ENCODE results near the gene KDELR3. TPM values are rescaled to one million over a fixed set of nuclear protein-coding genes. Genes with fewer than 3 reads are reported as not detected.

Gene KDELR3
- polyA plus RNA-seq, 1 of the 3 experiments (the other 2 are of a cell fraction) = 17.1 TPM

DNA sequence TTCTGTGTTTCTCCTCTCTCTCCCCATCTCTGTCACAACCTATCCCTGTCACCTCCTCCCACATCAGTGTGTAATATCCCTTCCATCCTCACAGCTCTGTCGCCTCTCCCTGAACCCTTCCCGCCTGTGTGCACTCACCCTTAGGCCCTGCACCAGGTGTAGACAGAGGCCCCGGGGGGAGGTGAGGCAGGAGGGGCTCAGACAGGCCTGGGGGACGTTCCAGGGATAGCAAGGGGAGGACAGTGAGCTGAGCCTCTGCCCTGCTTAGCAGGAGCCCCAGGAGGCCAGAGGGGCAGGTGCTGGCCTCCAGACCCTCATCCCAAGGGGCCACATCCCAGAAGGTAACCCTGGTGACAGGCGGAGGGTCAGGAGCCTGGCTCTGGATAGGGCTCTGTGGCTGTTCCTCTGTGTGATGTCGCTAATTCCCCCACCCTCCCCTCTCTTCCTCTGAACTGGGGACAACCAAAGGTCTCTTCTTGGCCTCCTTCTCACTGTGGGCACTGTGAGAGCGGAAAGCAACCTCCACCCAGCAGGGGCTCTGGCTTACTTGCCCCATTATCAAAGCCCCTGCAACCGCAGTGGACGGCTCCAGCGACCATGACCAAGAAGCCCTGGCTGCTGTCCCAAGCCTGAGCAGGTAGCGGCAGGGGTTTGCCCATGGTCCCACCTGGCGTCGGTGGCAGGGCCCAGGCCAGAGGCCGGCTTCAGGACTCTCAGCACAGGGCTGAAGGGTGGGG is 48.6 kb upstream of the KDELR3 start:
- H4K20me1 ChIP-seq (ENCODE audit: insufficient read depth) = no peaks in the 10 kb centered on the region
- no peaks in the 10 kb centered on the region for H3K4me1 ChIP-seq (ENCODE audit: control insufficient read depth in 1 of 2, insufficient read depth in 2 of 2, low read depth in 1 of 2, low read length in 1 of 2)
- no peaks in the 10 kb centered on the region for H3K27me3 ChIP-seq (ENCODE audit: insufficient read depth)
- H3K36me3 ChIP-seq (replicated peaks in 1 of 2; ENCODE audit: control insufficient read depth in 1 of 2, insufficient read depth in 2 of 2, low read length in 1 of 2) = no peaks in the 10 kb centered on the region
- H3K4me3 ChIP-seq (ENCODE audit: low read depth in 2 of 2, low read length in 1 of 2) = no peak overlapping the region
- H3K9me2 ChIP-seq = no peaks in the 10 kb centered on the region
- no peaks in the 10 kb centered on the region for H3K9me3 ChIP-seq
- WGBS (ENCODE audit: low lambda C conversion rate) = 65% methylated on average over 3 of the region's 14 CpGs
- DNase-seq = no peak
- no peak for TF ChIP-seq JUND (IDR thresholded peaks at IDR 0.05)
- TF ChIP-seq, protein P1, sequence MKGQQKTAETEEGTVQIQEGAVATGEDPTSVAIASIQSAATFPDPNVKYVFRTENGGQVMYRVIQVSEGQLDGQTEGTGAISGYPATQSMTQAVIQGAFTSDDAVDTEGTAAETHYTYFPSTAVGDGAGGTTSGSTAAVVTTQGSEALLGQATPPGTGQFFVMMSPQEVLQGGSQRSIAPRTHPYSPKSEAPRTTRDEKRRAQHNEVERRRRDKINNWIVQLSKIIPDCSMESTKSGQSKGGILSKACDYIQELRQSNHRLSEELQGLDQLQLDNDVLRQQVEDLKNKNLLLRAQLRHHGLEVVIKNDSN (IDR thresholded peaks at IDR 0.05; ENCODE audit: borderline replicate concordance, low read depth) = no peak
- TF ChIP-seq FOSL2 (IDR thresholded peaks at IDR 0.05; ENCODE audit: borderline replicate concordance, low read depth) = no peak
- TF ChIP-seq RXRA (IDR thresholded peaks at IDR 0.05; ENCODE audit: borderline replicate concordance, low read depth) = no peak
- TF ChIP-seq TCF12 (IDR thresholded peaks at IDR 0.05) = no peak
- TF ChIP-seq, protein P2, sequence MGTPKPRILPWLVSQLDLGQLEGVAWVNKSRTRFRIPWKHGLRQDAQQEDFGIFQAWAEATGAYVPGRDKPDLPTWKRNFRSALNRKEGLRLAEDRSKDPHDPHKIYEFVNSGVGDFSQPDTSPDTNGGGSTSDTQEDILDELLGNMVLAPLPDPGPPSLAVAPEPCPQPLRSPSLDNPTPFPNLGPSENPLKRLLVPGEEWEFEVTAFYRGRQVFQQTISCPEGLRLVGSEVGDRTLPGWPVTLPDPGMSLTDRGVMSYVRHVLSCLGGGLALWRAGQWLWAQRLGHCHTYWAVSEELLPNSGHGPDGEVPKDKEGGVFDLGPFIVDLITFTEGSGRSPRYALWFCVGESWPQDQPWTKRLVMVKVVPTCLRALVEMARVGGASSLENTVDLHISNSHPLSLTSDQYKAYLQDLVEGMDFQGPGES (IDR thresholded peaks at IDR 0.05; ENCODE audit: low read depth, low read length) = no peak
- TF ChIP-seq MXI1 (IDR thresholded peaks at IDR 0.05; ENCODE audit: low read depth, low read length) = no peak
- TF ChIP-seq GATA2 (CRISPR knock-in tag; IDR thresholded peaks at IDR 0.05) = no peak
- TF ChIP-seq ELF1 (IDR thresholded peaks at IDR 0.05) = no peak
- TF ChIP-seq TAF1 (IDR thresholded peaks at IDR 0.05; ENCODE audit: borderline replicate concordance, low read depth, low read length) = no peak
- no peak for TF ChIP-seq NFIC (IDR thresholded peaks at IDR 0.05; ENCODE audit: borderline replicate concordance)
- TF ChIP-seq YY1 (IDR thresholded peaks at IDR 0.05; ENCODE audit: low read depth) = no peak
- no peak for TF ChIP-seq NRF1 (IDR thresholded peaks at IDR 0.05; ENCODE audit: low read depth, low read length)
- TF ChIP-seq RCOR1 (IDR thresholded peaks at IDR 0.05; ENCODE audit: low read length) = no peak
- no peak overlapping the region for H3K4me2 ChIP-seq
- H3K27ac ChIP-seq (ENCODE audit: low read depth in 2 of 2, low read length in 1 of 2) = no peak overlapping the region
- H3K9ac ChIP-seq = no peak overlapping the region
- ChIA-PET POLR2A (no interaction called here), CTCF (no interaction called here)
- no peaks in the 10 kb centered on the region for H3F3A ChIP-seq (replicated peaks; ENCODE audit: insufficient read depth)
- no peaks in the 10 kb centered on the region for H3K79me2 ChIP-seq (ENCODE audit: insufficient read depth)
- H2AFZ ChIP-seq (ENCODE audit: low read depth) = no peak overlapping the region

DNA sequence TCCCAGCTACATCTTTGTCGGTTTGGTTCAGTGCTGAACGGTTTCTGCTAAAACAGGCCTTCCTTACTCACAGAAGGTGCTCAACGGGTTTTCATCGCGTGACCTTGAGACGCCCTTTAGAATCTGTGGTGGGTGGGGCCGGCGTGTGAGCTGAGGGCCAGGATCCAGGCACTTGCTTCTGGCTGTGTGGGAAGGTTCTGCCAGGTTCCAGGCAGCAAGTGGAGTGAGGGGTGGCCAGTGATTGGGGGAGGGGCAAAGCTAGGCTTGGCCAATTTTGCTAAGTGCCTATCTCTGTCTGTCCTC is 48.1 kb upstream of the KDELR3 start:
- no peak overlapping the region for H3K4me2 ChIP-seq
- H2AFZ ChIP-seq (ENCODE audit: low read depth) = no peak overlapping the region
- DNase-seq = no peak
- ChIA-PET CTCF (no interaction called here), POLR2A (no interaction called here)
- H3K4me1 ChIP-seq (ENCODE audit: control insufficient read depth in 1 of 2, insufficient read depth in 2 of 2, low read depth in 1 of 2, low read length in 1 of 2) = no peaks in the 10 kb centered on the region
- H3K4me3 ChIP-seq (ENCODE audit: low read depth in 2 of 2, low read length in 1 of 2) = no peak overlapping the region
- H4K20me1 ChIP-seq (ENCODE audit: insufficient read depth) = no peaks in the 10 kb centered on the region
- no peaks in the 10 kb centered on the region for H3K36me3 ChIP-seq (replicated peaks in 1 of 2; ENCODE audit: control insufficient read depth in 1 of 2, insufficient read depth in 2 of 2, low read length in 1 of 2)
- H3F3A ChIP-seq (replicated peaks; ENCODE audit: insufficient read depth) = no peaks in the 10 kb centered on the region
- H3K27me3 ChIP-seq (ENCODE audit: insufficient read depth) = no peaks in the 10 kb centered on the region
- TF ChIP-seq FOSL2 (IDR thresholded peaks at IDR 0.05; ENCODE audit: borderline replicate concordance, low read depth) = no peak
- no peaks in the 10 kb centered on the region for H3K9me2 ChIP-seq
- no peaks in the 10 kb centered on the region for H3K9me3 ChIP-seq
- H3K9ac ChIP-seq = no peak overlapping the region
- WGBS (ENCODE audit: low lambda C conversion rate) = 83% methylated on average over 8 of the region's 8 CpGs
- no peak overlapping the region for H3K27ac ChIP-seq (ENCODE audit: low read depth in 2 of 2, low read length in 1 of 2)
- no peaks in the 10 kb centered on the region for H3K79me2 ChIP-seq (ENCODE audit: insufficient read depth)
